Measurements from ENCODE around the gene LSP1. TPM values are rescaled to one million over a fixed set of nuclear protein-coding genes. Genes with fewer than 3 reads are reported as not detected.

Gene LSP1
- total and polyA plus RNA-seq, 2 of the 13 experiments (the other 11 are each of a cell fraction or from before 2014, with no cell fraction given) = 0.59 to 1.00 TPM

DNA sequence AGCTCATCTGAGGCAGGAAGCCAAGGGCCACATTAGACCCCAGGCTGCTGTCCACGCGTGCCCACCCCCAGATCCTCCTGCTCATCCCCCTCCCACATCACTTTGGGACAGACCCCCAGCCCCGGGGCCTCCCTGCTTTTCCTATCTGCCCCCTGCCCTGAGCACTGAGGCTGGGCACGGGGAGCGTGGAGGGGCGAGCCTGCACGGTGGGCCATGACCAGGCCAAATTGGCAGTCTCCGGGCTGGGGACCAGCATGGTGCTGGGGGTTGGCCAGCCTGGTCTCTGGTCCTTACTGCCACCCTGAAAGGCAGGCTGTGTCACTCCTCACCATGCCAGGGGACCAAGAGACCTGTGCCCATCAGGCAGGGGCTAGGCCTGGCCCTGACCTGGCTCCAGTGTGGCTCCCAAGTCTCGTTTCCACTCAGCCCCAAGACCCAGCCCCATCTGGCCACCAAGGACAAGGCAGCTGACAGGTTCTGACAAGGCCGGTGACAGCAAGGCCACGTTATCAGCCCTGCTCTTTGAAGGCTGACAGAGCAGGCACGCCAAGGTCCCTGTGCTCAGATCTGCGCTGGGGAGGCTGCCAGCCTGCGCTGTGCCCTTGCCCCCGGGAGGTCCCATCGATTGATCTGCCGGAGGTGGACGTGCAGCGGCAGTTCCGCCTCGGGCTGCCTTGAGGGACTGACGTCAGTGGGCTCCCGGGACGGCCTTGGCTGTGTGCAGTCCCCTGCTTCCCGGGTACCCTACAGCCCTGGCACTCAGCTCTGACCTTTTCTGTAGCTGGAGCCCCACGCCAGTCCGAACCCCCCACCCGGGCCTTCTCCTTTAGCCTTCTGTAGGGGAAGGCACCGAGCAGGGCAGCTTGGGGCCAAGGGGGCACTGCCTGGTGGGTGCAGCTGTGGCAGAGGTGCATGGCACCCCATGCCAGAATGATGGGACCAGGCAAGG lies 10.5 kb upstream of the LSP1 start (continued):
- peak; percentile 97 for TF ChIP-seq AHDC1 (CRISPR knock-in tag; IDR thresholded peaks at IDR 0.05; ENCODE audit: borderline replicate concordance)
- TF ChIP-seq ARHGAP35 (CRISPR knock-in tag; IDR thresholded peaks at IDR 0.05; ENCODE audit: borderline replicate concordance) = peak; percentile 73
- TF ChIP-seq ZNF33A (CRISPR knock-in tag; IDR thresholded peaks at IDR 0.05; ENCODE audit: borderline replicate concordance) = peak; percentile 93
- TF ChIP-seq ZNF792 (CRISPR knock-in tag; IDR thresholded peaks at IDR 0.05) = peak; percentile 87
- TF ChIP-seq ZNF7 (CRISPR knock-in tag; IDR thresholded peaks at IDR 0.05) = no peak
- TF ChIP-seq MTA1 (CRISPR knock-in tag; IDR thresholded peaks at IDR 0.05; ENCODE audit: borderline replicate concordance) = peak; percentile 99
- TF ChIP-seq NFYB (CRISPR knock-in tag; IDR thresholded peaks at IDR 0.05) = peak; percentile 18; the same call in 1 of the 2 replicates
- peak; percentile 52; the same call in 1 of the 2 replicates for TF ChIP-seq EEA1 (CRISPR knock-in tag; IDR thresholded peaks at IDR 0.05; ENCODE audit: borderline replicate concordance)
- 0 out of 2 replicates have a peak, but pooled peaks have one; percentile 76 for TF ChIP-seq NFKBIZ (CRISPR knock-in tag; IDR thresholded peaks at IDR 0.05)
- TF ChIP-seq, protein P1, sequence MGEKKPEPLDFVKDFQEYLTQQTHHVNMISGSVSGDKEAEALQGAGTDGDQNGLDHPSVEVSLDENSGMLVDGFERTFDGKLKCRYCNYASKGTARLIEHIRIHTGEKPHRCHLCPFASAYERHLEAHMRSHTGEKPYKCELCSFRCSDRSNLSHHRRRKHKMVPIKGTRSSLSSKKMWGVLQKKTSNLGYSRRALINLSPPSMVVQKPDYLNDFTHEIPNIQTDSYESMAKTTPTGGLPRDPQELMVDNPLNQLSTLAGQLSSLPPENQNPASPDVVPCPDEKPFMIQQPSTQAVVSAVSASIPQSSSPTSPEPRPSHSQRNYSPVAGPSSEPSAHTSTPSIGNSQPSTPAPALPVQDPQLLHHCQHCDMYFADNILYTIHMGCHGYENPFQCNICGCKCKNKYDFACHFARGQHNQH (CRISPR knock-in tag; IDR thresholded peaks at IDR 0.05) = peak; percentile 94; the same call in 1 of the 2 replicates
- TF ChIP-seq HMG20B (CRISPR knock-in tag; conservative IDR thresholded peaks at IDR 0.05) = peak; percentile 52; the same call in 1 of the 2 replicates
- peak; percentile 92 for TF ChIP-seq ZNF891 (CRISPR knock-in tag; IDR thresholded peaks at IDR 0.05)
- TF ChIP-seq CEBPB (IDR thresholded peaks at IDR 0.05; ENCODE audit: borderline replicate concordance, low read depth, low read length) = no peak
- peak; percentile 69 for TF ChIP-seq ZNF781 (CRISPR knock-in tag; IDR thresholded peaks at IDR 0.05; ENCODE audit: borderline replicate concordance, not compliant biosample characterization)
- TF ChIP-seq ZNF616 (CRISPR knock-in tag; IDR thresholded peaks at IDR 0.05; ENCODE audit: low read depth) = no peak; the same call in 1 of the 2 replicates
- TF ChIP-seq TBX2 (CRISPR knock-in tag; IDR thresholded peaks at IDR 0.05; ENCODE audit: borderline replicate concordance) = peak; percentile 99
- peak; percentile 64; the same call in 1 of the 2 replicates for TF ChIP-seq KMT2A (CRISPR knock-in tag; IDR thresholded peaks at IDR 0.05)
- TF ChIP-seq, protein P2, sequence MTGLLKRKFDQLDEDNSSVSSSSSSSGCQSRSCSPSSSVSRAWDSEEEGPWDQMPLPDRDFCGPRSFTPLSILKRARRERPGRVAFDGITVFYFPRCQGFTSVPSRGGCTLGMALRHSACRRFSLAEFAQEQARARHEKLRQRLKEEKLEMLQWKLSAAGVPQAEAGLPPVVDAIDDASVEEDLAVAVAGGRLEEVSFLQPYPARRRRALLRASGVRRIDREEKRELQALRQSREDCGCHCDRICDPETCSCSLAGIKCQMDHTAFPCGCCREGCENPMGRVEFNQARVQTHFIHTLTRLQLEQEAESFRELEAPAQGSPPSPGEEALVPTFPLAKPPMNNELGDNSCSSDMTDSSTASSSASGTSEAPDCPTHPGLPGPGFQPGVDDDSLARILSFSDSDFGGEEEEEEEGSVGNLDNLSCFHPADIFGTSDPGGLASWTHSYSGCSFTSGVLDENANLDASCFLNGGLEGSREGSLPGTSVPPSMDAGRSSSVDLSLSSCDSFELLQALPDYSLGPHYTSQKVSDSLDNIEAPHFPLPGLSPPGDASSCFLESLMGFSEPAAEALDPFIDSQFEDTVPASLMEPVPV (CRISPR knock-in tag; IDR thresholded peaks at IDR 0.05) = peak; percentile 95
- peak; percentile 86; the same call in 1 of the 2 replicates for TF ChIP-seq SAFB2 (CRISPR knock-in tag; IDR thresholded peaks at IDR 0.05; ENCODE audit: borderline replicate concordance, low read depth)

Data from HepG2 (cell line).